Posterior vena cava (tissue), 2 donors: ENCODE results near the gene SYPL2. TPM values are rescaled to one million over a fixed set of nuclear protein-coding genes. Genes with fewer than 3 reads are reported as not detected.
A peak's percentile ranks its signal among the peaks of the same experiment; 100 is the strongest.
"Not testable (repeated sequence)": the region's sequence is repeated elsewhere in the genome, so short reads cannot be mapped to it uniquely, and the experiment has no call there.

Experiments
- DNase-seq: peaks from one replicate; pipeline ENCODE4 v3.0.0-alpha.2; 2020; ENCODE audit warnings: low spot score
- intact Hi-C, 2 donors: fragments of 100-400 bp; cut with DNase I; formaldehyde crosslinking; loops; one replicate each; pipeline versions ENCODE4 v1.14.1 to v1.14.2; 2022 to 2023
- long read RNA-seq, 2 donors: library from polyadenylated mRNA; unstranded; transcript quantifications; one replicate each; pipeline ENCODE4 v2.0.0, GENCODE V29; 2020 to 2021
- total RNA-seq, 2 donors: library from RNA; stranded (reverse); fragmentation: NEBNext Ultra II Directional; extraction: Animal tissue kit (Norgen Biotek cat#: 25700); gene quantifications; one replicate each; pipeline ENCODE4 v1.2.1, GENCODE V29; 2021
- donor health status: DM: yes; HTN: yes; CAD: no.
- donor health status: DM: yes; HTN: yes; CAD: no.

SYPL2 gene
- 1 to 10 TPM; 2.1 to 9.0 TPM for total RNA-seq
- long read RNA-seq, donor 1, partial matches to known transcripts, result 2 of 2 reads
- long read RNA-seq, donor 1, other reads (novel, unspliced or antisense), result 0 of 2 reads
- long read RNA-seq, donor 2, partial matches to known transcripts, result 11 of 11 reads
- long read RNA-seq, donor 2, other reads (novel, unspliced or antisense), result 0 of 11 reads

- intact Hi-C loops, result no loop called here
- DNase-seq, result no peak
These were observed at the start of gene SYPL2 for GRCh38 chr1:109466452-109467300. Gene SYPL2 (plus strand): TSS chr1:109466546. CDS start chr1:109466844, 298 bp downstream.

GRCh38 chr1:109423498-109423897 is 42.8 kb upstream of the SYPL2 start:
- intact Hi-C loops, result no loop called here
- no peak for DNase-seq

GRCh38 chr1:109425391-109426280 is 40.7 kb upstream of the SYPL2 start:
- intact Hi-C loops, result loop anchor here in 1 of 2 donors (5.0 kb wide), 1 partner anchor 57 kb away; the partner anchor contains the start of gene ATXN7L2
- DNase-seq, result peak; percentile 89

DNA sequence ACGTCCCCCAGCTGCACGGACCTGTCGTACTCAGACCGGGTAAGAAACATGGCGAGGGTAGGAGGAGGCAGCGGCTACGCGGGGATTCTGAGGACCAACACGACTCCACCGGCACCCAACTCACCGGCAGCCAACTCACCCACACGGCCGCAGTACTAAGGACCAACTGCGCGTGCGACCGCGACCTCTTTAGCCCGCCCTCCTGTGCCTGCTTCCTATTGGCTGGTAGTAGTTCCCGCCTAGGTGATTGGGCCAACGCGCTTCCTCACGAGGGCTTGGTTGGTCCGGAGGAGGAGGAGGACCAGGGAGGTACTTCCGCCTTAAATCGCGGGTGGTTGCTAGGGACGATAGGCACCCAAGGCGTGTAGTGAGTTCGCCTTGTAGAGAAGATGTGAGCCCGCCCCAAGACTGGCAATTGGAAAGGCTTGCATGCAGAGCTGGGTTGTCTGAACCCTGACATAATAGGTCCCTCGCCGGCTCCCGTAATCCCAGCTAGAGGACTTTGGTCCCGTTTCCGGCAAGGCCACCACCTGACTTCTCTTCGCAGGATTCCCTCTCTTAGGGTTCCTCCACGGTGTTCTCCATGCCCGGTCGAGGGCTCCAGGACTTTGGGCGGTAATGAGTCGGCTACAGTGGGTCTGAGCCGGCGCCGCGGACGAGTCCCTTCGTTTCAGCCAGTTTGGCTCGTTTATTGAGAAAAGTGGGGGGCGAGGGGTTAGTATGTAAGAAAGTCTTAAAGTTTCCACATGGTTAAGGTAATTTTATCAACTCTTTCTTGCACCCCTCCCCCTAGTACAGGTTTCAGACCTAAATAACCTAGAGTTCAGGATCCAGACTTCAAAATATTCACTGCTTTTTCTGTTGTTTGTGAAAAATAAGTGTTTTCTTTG is 39.8 kb upstream of the SYPL2 start, which contains the start of gene PSMA5:
PSMA5 (minus strand) TSS at position 168 of the 890 bp plus-strand sequence; CDS start at position 50, 118 bp downstream.
- intact Hi-C loops, result loop anchor here in 1 of 2 donors (5.0 kb wide), 1 partner anchor 56 kb away; the partner anchor contains the start of gene ATXN7L2
- peak; percentile 99 for DNase-seq

DNA sequence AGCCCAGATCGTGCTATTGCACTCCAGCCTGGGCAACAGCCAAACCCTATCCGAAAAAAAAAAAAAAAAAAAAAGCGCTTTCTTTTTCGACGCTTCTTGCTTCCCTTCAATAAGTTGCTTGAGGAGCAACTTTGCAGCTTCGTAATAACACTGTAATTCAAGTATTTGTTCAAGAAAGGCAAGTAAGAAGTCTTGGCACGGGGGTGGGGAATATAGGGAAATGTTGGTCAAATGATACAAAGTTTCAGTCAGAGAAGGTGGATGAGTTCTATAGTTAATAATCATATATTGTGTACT is 39.2 kb upstream of the SYPL2 start:
- intact Hi-C loops, result loop anchor here in 1 of 2 donors (5.0 kb wide), 1 partner anchor 55 kb away; the partner anchor contains the start of gene ATXN7L2
- no peak for DNase-seq

DNA sequence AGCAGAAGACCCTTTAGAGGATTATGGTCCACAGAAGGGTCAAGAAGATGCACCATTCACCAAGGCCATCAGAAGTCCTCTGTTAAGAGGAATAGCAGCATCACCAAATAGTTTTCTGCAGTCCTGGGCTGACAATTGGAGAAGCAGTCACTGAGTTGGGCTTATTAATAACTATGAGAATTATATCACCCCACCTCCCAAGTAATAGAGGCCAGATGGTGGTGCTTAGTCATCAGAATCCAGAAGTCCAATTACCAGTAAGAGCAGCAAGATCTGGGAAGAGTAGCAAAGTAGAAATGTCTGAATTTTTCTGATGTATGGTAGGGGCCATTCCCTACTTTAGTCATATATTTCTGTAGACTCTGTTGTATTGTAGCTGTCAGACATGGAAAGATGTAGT is 34.0 kb upstream of the SYPL2 start:
- intact Hi-C loops, result no loop called here

DNA sequence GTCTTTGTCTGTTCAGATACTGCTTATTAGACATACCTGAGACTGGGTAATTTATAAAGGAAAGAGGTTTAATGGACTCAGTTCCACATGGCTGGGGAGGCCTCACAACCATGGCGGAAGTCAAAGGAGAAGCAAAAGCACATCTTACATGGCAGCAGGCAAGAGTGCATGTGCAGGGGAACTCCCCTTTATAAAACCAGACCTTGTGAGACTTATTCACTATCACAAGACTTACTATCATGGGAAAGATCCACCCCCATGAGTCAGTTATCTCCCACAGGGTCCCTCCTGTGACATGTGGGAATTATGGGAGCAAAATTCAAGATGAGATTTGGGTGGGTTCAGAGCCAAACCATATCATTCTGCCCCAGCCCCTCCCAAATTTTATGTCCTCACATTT is 33.0 kb upstream of the SYPL2 start:
- intact Hi-C loops, result no loop called here
- no peak for DNase-seq

More for the DNA sequence above, 34.0 kb upstream of the SYPL2 start:
- DNase-seq, result no peak

- DNase-seq, result no peak
- intact Hi-C loops, result no loop called here
These were observed 31.9 kb upstream of the SYPL2 start for GRCh38 chr1:109434484-109434883.

DNA sequence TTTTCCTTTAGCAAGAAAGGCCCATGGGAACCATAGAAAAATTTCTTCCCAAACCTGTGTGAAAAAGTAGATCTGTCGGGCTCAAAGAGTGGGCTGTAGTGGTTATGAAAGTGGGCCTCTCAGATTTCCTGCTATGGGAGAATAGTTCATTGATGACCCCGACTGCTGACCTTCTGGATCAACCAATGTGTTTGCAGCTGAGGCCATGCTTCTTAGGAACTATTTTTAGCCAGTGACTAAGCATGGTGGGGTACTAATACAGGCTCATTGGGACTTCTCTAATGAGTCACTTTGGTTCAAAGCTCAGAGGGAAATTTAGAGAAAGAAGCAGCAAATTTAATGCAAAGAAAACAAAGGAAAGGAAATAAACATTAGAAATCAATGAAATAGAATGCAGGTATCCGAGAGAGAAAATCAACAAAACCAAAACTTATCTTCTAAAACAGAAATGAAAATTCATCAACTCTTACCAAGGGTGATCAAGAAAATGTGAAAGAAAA is 27.5 kb upstream of the SYPL2 start:
- intact Hi-C loops, result no loop called here
- DNase-seq, result no peak

DNA sequence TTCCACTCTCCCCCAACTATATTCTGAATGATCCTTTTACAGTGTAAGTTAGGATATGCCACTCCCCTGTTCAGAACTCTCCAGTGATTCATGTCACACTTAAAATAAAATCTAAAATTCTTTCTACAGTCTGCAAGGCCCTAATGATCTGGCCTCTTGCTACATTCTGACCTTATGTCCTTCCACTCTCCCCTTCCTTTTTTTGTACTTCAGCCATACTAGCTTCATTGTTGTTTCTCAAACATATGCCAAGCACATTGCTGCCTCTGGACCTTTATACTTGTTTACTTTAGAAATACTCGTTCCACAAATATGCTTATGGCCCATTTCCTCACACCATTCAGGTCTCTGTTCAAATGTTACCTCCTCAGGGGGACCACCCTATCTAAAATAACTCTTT is 25.3 kb upstream of the SYPL2 start:
- no peak for DNase-seq
- intact Hi-C loops, result no loop called here

- DNase-seq, result no peak
- intact Hi-C loops, result no loop called here
These were observed 22.9 kb upstream of the SYPL2 start for GRCh38 chr1:109443476-109443875.

GRCh38 chr1:109444346-109444745 is 22.0 kb upstream of the SYPL2 start:
- DNase-seq, result no peak
- intact Hi-C loops, result no loop called here

GRCh38 chr1:109445949-109446695 is 20.2 kb upstream of the SYPL2 start:
- intact Hi-C loops, DNase-seq: not testable (repeated sequence)

GRCh38 chr1:109447524-109447923 is 18.8 kb upstream of the SYPL2 start:
- intact Hi-C loops, result no loop called here

GRCh38 chr1:109454497-109455133 is 11.7 kb upstream of the SYPL2 start:
- no peak for DNase-seq
- intact Hi-C loops, result no loop called here

More at GRCh38 chr1:109447524-109447923, 18.8 kb upstream of the SYPL2 start:
- DNase-seq, result no peak

DNA sequence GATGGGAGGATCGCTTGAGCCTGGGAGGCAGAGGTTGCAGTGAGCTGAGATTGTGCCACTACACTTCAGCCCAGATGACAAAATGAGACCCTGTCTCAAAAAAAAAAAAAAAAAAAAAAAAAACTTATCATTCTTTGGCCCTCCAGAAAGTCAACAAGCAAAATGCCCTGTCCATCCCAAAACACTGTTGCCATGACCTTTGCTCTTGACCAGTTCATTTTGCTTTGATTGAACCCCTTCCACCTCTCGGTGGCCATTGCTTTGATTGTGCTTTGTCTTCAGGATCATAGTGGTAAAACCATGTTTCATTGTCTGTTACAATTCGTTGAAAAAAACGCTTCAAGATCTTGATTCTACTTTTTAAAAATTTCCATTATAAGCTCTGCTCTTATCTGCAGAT is 8.5 kb upstream of the SYPL2 start:
- no peak for DNase-seq
- intact Hi-C loops, result no loop called here

DNA sequence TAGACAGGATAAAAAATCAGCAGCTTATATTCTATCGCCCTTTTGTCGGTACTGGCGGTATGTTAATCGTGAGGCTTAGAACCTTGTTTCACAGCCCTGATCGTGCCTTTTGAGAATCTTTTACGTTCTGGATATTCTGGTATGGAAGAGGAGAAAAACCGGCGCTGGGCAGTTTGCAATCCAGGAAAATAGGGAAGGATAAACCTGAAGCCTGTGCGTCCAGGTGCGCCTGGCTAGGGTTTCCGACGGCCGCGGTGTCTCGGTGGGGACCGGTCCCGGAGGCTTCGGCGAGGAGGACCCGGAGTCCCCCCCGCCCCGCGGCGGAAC is 258 bp upstream of the SYPL2 start:
- intact Hi-C loops, result no loop called here
- DNase-seq, result no peak
